NT2/D1 (cell line): ENCODE data around the gene ATP6AP1.

Source experiments
- SUZ12 ChIP-seq: IDR thresholded peaks from 2 replicates; pipeline ENCODE4 v1.6.1; 2011; ENCODE audit not compliant: insufficient read length, insufficient read depth; ENCODE audit errors: extremely low read depth
- ZNF274 ChIP-seq: IDR thresholded peaks from 2 replicates; pipeline ENCODE4 v1.6.1; 2011; ENCODE audit warnings: mild to moderate bottlenecking, low read depth, low read length

GRCh38 chrX:154408659-154409221 is 19.7 kb upstream of the ATP6AP1 start:
- TF ChIP-seq ZNF274 (no peak), SUZ12 (no peak)
